Tibial nerve (tissue), 4 donors: ENCODE results near the gene HNRNPH1.

Experiments
- CTCF ChIP-seq, 5 experiments: fragments of 200-600 bp in 3 of 5; fragments of 450-650 bp in 2 of 5; sonication (generic) in 3 of 5; IDR thresholded peaks; one replicate each; pipeline ENCODE4 v1.5.1; 2016 to 2019; ENCODE audit warnings: antibody characterized with exemption in 5 of 5, mild to moderate bottlenecking in 3 of 5, moderate library complexity in 2 of 5
- EP300 ChIP-seq, 2 donors: sonication (generic); formaldehyde crosslinking; IDR thresholded peaks; one replicate each; pipeline ENCODE4 v1.6.1; 2017; ENCODE audit warnings: antibody characterized with exemption in 2 of 2, mild to moderate bottlenecking in 1 of 2
- POLR2A ChIP-seq, 2 donors: fragments of 450-650 bp; IDR thresholded peaks; one replicate each; pipeline ENCODE4 v1.6.1; 2017; ENCODE audit warnings: antibody characterized with exemption in 2 of 2, mild to moderate bottlenecking in 2 of 2, moderate library complexity in 2 of 2

GRCh38 chr5:179619776-179620175, 3.7 kb downstream of the HNRNPH1 start:
- TF ChIP-seq POLR2A (IDR thresholded peaks at IDR 0.05) (no peak), CTCF (IDR thresholded peaks at IDR 0.05) (no peak), EP300 (IDR thresholded peaks at IDR 0.05) (no peak)
